Breast epithelium (tissue), 3 donors: Measurements from ENCODE around the gene ZNF775.

Source experiments
- POLR2A ChIP-seq: fragments of 450-650 bp; IDR thresholded peaks from one replicate; pipeline ENCODE4 v1.6.1; 2016; ENCODE audit warnings: antibody characterized with exemption, mild to moderate bottlenecking, moderate library complexity
- POLR2AphosphoS5 ChIP-seq, 3 donors: sonication (generic); formaldehyde crosslinking; IDR thresholded peaks; one replicate each; pipeline ENCODE4 v1.6.1; 2017; ENCODE audit warnings: antibody characterized with exemption in 3 of 3

GRCh38 chr7:150404172-150404804 lies 25.2 kb downstream of the ZNF775 start:
- TF ChIP-seq POLR2AphosphoS5 (IDR thresholded peaks at IDR 0.05) (no peak), POLR2A (no peak)
